M059J (cell line): ENCODE measurements around the gene KNDC1. TPM values are rescaled to one million over a fixed set of nuclear protein-coding genes. Genes with fewer than 3 reads are reported as not detected.
"Not testable (repeated sequence)": the region's sequence is repeated elsewhere in the genome, so short reads cannot be mapped to it uniquely, and the experiment has no call there.

ENCODE experiments used
- DNase-seq: peaks from one replicate; pipeline ENCODE4 v3.0.0-alpha.2; 2012; ENCODE audit warnings: low read depth
- total RNA-seq: library from RNA; depleted of rRNA; stranded (reverse); fragments of >200 nt; shearing (Covaris generic); gene quantifications from 2 replicates; pipeline ENCODE4 v1.2.3, GENCODE V29; 2014

KNDC1 gene
- total RNA-seq, 1 experiment from 2014 or later, result not detected

DNA sequence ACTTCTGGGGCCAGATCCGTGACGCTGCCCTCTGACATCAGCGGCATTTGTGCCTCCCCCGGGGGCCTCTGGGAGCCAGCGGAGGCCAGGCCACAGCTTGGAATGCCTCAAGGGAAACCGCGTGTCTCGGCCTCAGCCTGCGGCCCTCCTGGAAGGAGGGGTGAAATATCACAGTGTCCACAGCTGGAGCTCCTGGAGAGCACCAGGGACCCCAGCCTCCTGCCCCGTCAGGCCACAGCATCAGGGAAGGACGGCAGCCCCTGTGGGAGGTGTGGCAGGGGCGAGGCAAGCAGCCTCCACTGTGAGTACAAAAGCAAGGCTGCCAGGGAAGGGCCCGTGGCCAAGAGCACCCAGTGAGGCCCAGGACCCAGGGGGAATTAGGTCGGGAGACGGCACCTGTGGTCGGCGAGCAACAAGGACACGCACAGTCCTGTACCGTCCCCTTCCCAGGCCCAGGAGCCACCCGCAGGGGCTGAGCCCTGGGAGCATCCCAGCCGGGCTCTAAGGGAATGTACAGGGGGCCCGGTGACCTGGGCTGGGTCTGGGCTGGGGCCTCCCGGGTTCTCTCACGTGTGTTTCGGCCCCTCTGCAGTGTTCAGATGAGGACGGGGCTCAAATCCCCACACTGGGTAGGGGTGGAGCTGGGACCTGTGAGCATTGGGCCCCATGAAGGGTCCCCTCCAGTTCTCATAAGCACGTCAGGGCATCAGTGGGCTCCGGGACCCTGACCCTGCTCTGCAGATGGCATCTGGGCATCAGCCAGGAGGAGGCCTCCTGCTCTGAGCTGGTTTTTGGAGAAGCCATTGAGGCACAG, 18.7 kb upstream of the KNDC1 start:
- DNase-seq, result no peak

DNA sequence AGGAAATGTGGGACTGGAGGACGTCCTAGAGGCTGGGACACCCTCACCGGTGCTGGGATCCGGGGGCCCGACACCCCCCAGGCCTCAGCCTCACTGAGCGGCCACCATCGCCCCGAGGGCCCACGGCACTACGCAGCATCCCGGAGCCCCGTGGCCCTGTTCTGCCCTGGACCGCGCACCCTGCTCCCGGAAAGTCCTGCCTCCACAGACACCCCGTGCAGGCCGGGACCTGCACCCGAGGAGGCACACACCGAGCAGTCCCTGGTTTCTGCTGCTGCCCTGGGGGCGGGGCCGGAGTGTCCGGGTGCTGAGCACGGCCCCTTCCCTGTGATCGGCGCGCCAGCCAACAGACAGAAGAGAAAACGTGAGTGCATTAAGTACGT, 18.1 kb upstream of the KNDC1 start:
- no peak for DNase-seq

DNA sequence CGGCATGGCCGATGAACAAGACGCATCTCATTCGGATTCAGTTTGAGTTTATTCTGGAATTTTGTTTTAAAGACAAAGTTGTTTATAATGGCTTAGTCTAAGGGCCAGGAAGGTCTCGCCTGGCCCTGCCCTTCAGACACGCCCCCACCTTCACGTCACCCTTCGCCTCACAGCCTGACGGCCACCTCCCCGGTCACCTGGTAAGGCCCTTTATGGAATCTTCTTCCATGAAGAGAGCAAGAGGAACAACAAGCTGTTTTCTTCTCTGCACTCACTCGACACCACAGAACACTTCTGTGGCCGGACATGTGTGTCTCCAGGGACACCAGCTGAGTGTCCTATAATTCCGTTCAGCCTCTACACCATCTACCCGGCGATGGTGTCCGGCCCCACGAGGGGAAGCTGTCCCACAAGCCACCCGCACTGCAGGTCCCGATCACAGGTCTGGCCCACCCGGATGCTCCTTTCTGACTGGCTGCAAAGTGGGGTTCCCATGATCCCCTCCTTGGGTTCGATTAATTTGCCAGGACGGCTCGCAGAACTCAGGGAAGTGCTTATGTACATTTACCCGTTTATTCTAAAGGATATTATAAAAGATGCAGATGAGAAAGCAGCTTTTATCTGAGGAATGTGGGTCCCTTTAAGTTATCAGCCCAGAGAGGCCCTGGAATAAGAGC, 17.4 kb upstream of the KNDC1 start:
- no peak for DNase-seq

DNA sequence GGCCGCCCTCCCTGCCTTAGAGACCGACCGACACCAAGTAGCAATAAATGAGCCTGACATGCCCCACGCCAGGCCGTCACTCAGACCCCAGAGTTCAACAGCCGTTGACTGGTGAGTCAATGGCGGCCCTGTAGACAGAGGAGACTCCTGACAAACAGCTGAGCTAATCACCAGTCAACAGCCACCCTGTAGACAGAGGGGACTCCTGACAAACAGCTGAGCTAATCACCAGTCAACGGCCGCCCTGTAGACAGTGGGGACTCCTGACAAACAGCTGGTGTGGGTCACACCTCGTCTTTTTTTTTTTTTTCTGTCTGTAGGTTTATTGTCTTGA, 16.9 kb upstream of the KNDC1 start:
- DNase-seq, result no peak

DNA sequence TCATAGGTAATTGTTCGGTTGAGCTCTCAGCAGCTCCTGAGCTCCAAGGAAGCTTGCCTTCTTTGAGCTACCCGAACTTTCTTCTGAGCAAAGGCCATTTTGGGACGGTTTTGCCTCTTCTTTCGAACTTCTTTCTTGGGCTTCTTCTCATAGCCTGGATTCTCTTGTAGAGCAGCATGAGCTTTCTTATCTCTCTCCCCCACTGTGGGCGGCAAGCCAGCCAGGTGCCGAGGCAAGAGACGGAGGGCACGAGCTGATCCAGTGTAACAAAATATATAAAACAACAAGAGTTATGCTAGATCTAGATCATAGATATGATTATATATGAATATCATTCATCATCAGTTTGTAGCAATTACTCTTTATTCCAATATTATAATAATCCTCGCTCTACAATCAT, 16.5 kb upstream of the KNDC1 start:
- DNase-seq, result no peak

DNA sequence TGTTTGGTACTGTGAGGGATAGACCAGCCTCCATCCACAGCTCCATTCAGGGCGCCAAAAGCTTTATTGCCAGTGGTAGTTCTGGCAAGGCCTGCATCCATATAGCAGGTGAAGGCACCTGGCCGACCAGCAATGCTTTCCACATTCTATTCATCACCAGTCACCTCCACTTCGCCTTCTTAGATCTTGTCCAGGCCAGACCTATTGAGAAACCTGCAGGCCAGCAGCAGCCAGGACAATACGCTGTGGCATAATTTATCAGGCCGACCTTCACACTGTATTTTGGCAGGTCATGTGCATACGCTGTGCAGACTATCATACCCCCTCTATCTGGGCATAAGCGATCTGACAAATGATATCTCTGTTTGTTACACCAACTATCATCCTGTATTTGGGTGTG, 15.2 kb upstream of the KNDC1 start:
- no peak for DNase-seq

DNA sequence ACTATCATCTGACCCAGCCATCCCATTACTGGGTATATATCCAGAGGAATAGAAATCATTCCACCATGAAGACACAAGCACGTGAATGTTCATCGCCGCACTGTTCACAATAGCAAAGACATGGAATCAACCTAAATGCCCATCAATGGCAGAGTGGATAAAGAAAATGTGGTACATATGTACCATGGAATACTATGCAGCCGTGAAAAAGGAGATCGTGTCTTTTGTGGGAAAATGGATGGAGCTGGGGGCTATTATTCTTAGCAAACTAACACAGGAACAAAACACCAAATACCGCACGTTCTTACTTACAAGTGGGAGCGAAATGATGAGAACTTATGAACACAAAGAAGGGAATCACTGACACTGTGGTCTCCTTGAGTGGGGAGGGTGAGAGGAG, 9.8 kb upstream of the KNDC1 start:
- DNase-seq, result no peak

DNA sequence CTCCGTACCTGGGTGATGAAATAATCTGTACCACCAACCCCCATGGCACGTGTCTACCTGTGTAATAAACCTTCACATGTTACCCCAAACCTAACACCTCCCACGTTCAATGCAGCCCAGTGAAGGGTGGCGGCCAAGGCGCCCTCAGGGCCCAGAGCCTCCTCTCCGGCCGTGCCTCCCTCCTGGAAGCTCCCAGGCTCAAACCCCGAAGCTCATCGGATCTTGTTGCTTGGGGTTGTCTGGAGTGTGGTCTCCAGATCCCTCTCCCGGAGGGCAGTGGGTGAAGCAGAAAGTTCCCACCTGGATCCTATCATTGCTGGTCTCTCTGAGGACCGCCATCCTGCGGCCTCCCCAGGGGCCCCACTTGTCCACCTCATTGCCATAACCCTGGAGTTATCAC, 9.4 kb upstream of the KNDC1 start:
- no peak for DNase-seq

DNA sequence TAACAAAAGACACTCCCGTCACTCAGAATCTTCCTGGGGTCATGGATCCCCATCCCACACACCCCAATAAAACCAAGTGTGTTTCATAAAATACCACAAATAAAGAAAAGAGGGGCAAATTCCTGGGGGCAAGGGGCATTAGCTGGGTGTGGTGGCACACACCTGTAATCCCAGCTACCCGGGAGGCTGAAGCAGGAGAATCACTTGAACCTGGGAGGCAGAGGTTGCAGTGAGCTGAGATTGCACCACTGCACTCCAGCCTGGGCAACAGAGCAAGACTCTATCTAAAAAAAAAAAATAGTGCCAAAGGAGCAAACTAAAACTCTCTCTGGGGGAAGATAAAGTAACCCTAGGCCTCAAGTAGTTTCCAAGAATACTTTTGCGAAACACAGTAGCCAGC, 8.9 kb upstream of the KNDC1 start:
- DNase-seq, result not testable (repeated sequence)

DNA sequence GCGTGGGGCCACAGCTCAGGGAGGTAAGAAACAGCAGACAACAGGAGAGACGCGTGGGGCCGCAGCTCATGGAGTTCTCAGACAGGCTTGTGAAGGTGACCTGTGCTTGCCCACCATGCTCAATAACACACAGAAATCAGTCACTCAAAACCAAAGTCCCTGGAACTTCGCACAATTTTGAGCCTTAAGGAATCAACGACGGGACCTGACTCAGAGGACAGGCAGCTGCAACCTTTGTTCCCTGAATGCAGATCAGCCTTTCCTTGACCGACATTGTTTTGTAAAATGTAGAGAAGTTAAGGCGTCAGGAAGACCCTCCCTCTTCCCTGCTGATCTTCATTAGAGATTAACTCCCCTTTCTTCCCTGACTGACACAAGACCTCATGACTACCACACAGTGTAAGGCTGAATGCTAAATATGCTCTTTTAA, 8.5 kb upstream of the KNDC1 start:
- no peak for DNase-seq

DNA sequence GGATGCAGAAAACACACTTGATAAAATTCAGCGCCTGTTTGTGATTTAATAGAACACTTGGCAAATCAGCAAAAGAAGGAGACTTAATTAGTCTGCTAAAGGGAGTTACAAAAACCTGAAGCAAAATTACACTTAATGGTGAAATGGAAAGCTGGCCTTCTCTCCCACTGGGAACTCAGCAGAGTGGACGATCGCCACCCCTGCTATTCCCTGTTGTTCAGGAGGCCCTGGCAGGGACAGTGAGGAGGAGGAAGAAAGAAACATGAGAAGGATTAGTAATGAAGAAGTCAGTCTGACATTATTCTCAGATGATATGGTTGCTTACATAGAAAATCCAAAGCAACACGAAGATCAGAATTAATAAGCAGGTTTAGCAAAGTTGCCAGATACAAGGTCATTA, 5.6 kb upstream of the KNDC1 start:
- DNase-seq, result no peak

DNA sequence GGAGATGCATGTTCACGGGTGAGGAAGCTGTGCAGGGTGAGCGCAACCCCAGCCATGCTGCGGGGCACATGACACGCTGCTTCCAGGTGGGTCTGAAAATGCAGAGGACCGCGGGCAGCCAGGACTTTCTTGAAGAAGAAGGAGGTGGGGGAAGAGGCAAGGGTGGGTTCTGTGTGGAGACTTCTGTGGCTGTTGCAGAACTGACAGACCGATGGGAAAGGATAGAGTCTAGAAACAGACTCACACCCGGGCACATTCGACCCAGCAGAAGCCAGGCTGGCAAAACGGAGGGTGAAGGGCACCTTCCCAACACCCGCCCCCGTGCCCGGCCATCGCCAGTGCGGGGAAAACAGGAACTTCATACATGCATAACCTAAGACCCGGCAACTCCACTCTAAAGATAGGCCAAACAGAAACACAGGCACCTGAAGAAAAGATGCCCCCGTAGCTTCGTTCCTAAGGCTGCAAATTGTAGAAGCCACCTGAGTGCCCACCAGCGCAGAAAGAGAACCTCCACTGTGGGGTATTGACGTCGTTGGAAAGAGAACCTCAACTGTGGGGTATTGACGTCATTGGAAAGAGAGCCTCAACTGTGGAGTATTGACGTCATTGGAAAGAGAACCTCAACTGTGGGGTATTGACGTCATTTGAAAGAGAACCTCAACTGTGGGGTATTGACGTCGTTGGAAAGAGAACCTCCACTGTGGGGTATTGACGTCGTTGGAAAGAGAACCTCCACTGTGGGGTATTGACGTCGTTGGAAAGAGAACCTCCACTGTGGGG, 4.8 kb upstream of the KNDC1 start:
- no peak for DNase-seq

DNA sequence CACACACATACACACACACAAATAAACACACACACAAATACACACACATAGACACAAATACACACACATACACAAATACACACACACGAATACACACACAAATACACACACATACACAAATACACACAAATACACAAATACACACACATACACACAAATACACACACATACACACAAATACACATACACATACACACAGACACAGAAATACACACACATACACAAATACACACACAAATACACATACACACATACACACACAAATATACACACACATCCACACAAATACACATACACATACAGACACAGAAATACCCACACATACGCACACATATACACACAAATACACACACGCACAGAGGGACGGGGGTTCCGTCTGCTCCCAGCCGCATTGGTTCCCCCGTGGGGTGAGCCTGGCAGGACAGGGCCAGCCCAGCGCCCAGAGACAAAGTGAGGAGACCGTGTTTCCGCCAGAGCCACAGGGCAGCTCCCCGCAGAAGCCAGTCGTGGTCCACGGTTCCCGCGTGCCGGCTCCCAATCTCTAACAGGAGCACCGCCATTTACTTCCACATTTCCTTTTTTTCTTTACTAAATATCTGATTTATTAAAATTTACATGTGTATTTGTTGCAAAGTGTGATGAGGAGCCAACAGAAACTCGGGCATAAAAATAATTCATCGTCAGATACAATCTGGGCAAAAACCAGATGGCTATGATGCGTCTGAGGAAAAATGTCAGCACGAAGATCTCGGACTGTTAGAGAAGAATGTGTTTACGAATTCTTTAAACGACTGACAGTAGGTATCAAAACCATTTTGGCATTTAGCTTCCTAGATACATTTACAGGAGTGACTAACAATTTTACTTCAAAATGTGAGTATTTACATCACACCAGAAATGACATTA, 3.1 kb upstream of the KNDC1 start:
- no peak for DNase-seq

DNA sequence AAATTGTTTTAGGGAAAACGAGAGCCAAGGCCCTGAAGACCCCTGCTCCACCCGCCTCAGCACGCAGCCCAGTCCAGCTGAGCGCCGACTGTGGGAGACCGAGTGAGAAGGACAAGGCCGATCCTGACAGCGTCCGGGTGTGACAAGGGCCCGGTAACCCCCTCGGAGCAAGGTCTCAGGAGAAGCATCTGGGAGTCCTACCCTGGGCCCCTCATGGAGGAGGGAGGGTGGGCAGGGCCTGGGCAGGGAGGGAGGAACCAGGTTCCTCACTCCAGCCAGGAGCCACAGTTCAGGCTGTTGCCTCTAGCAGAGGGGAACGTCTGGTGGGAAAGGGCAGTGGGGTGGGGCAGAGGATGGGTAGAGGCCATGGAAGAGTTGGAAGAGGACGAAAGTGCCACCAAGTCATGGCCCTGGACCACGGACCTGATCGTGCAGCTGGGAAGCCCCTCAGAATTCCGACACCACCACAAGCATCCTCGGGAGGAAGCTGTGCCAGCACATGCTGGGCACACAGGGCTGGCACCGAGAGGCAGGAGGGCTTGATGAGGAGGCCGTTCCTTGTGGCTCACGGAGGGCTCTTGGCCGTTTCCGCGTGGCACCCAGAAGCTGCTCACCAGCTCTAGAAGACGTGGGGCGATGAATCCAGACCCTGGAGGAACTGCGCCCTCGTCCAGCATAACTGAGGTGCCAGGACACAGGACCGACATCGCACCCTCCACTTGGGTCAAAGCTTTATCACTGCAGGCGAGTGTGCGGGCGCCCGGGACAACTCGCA, 2.2 kb upstream of the KNDC1 start:
- no peak for DNase-seq

DNA sequence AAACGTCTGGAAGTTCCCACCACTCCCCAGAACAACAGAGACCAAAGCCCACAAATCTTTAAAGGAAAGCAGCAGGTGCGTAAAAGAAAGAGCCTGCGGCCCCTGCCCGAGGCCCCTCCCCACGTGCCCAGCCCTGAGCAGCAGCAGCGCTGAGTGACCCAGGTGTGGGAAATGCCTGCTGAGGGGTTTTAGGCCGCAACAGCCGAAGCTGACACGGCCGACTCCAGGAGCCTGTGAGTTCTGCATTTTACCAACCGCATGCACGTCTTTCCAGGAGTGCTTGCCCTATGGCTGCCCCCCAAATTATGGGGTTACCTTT, 1.6 kb upstream of the KNDC1 start:
- no peak for DNase-seq

DNA sequence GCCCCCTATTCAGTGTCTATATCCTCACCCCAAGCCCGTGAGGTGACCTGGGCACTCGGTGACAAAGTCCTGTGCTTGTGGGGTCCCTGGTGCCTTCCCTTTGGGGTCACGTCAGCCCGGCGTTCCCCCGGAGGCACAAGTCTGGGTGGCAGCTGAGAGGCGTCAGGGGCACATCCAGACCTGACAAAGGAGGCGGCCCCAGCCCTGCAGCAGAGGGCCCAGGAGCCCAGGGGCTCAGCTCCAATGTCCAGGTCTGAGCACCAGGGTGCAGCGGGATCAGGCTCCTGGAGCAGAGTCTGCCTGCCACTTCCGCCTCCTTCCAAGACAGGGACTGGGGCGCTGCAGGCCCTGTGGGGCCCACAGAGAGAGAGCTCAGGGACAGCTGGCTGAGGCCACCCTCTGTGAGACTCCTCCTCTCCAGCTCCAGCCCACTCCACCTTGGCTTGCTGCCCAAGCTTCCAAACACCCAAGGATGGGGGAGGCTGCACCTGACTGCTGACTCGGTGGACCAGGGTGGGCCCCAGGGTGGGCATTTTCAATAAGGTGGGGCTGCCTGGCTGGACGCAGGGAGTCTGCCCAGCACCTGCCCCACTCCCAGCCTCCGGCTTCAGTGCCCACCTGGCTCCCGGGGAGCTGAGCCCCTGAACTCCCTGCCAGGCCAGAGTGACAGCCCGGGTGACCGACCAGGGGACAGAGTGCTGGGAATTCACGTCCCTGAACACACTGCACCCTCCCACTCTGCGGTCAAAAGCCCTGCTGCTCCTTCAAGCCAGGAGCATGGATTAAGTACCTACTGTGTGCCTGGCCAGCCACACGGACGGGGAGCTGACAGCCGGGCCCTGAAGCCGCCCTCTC, 1.0 kb upstream of the KNDC1 start:
- DNase-seq, result peak; percentile 13

DNA sequence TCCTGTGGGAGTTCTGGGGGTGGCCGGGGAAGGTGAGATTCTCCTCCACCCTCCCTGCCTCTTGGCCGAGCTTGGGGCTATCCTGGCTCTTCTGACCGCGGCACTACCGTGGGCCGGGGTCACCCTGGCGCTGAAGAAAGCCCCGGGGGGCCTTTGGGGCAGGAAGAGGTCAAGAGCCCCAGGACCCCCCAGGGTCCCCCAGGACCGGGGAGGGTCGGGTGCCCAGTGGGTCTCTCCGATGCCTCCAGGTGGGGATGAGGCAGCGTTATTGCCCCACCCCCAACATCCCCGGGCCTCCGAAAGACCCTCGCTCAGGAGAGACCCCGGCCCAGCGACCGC, 439 bp upstream of the KNDC1 start:
- no peak for DNase-seq

DNA sequence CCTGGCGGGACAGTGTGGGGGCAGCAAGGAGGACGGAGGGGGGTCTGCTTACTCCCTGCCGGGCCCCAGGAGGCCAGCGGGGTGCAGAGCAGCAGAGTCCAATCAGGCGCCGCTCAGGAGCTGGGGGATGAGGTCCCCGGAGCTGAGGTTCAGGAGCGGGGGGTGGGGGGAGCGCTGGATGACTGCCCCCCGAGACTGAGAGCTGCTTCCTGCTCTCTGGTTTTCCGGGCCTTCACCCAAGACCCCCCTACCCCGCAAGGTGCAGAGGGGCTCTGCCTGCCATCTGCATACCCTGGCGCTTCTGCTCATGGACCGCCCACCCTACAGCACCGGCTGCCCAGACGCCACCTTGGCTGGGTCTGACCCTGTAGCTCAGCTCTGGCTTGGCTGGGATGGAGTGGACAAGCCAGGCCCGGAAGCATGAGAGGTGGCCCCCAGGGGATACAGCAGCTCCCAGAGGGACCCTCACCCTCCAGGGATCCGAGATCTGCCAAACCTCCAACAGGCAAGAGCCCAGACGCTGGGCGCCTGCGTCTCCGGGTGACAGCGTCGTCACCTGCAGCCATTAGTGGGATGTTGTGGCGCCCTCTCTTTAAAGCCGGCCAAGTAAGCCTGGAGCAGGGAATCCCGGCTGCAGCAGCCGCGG, 930 bp downstream of the KNDC1 start:
- no peak for DNase-seq

DNA sequence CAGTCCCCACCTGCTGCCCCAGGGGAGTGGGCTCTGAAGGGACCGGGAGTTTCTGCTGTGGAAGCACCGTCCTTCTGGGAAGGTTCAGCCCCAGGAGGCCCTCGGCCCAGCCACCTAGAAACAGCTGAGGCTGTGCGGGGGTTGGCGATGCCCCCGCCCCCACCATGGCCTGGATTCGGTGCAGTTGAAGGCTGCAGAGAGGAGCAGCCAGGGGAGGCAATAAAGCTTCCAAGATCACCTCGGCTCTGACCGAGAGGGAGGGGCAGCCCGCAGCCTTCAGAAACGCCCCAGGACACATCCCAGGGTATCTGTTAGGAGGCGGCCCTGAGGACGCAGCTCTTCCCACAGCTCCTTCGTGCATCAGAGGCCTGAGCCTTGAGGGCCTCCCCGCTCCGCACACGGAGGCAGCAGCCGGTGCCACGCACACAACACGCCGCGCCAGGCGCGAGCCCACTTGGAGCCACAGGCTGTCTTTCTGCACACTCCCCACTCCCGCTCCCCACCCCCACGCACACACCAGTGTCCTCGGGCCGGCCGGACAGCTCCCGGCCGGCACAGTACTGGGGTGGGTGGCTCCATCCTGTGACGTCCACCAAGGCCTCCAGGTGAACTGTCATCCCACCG, 1.6 kb downstream of the KNDC1 start:
- DNase-seq, result no peak
